Suprapubic skin (tissue), 4 donors: ENCODE data around the gene CDH4.

Experiments
- POLR2A ChIP-seq, 2 donors: fragments of 450-650 bp; IDR thresholded peaks; one replicate each; pipeline ENCODE4 v1.6.1; 2017; ENCODE audit warnings: antibody characterized with exemption in 2 of 2, mild to moderate bottlenecking in 2 of 2, moderate library complexity in 2 of 2
- POLR2AphosphoS5 ChIP-seq, 3 donors: sonication (generic); formaldehyde crosslinking; IDR thresholded peaks; one replicate each; pipeline ENCODE4 v1.6.1; 2017; ENCODE audit warnings: antibody characterized with exemption in 3 of 3
- TF ChIP-seq, protein P1 (sequence below), 2 donors: fragments of 200-600 bp in 1 of 2; fragments of 450-650 bp in 1 of 2; sonication (generic) in 1 of 2; IDR thresholded peaks; one replicate each; pipeline ENCODE4 v1.5.1; 2016 to 2019; ENCODE audit warnings: antibody characterized with exemption in 2 of 2, mild to moderate bottlenecking in 1 of 2, moderate library complexity in 1 of 2

DNA sequence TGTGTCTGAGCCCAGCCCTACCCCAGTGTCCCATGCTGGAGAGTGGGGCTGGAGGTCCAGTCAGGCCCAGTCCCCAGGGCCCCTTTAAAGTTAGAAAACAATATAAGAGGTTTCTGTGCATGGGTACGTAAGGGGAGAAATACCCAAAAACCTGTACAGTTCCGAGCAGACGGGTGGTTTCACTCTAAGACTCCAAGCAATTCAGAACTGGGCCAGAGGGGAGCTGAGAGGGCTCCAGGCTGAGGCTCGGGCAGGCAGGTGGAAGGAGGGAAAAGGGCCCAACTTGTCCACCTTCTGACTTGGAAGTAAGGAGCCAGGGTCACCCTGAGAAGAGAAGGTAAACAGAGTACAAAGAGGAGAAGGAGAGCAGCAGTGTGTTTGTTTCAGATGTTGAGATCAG lies 296.0 kb downstream of the CDH4 start:
- TF ChIP-seq, protein P1, sequence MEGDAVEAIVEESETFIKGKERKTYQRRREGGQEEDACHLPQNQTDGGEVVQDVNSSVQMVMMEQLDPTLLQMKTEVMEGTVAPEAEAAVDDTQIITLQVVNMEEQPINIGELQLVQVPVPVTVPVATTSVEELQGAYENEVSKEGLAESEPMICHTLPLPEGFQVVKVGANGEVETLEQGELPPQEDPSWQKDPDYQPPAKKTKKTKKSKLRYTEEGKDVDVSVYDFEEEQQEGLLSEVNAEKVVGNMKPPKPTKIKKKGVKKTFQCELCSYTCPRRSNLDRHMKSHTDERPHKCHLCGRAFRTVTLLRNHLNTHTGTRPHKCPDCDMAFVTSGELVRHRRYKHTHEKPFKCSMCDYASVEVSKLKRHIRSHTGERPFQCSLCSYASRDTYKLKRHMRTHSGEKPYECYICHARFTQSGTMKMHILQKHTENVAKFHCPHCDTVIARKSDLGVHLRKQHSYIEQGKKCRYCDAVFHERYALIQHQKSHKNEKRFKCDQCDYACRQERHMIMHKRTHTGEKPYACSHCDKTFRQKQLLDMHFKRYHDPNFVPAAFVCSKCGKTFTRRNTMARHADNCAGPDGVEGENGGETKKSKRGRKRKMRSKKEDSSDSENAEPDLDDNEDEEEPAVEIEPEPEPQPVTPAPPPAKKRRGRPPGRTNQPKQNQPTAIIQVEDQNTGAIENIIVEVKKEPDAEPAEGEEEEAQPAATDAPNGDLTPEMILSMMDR (IDR thresholded peaks at IDR 0.05) = no peak
- no peak for TF ChIP-seq POLR2A (IDR thresholded peaks at IDR 0.05)
- TF ChIP-seq POLR2AphosphoS5 (IDR thresholded peaks at IDR 0.05) = no peak
